GM18517 (cell line): Measurements from ENCODE around the gene DOK5.

Experiments
- ATAC-seq: cut with Tn5 transposase; IDR thresholded peaks from one replicate; pipeline ENCODE4 v1.9.1; 2021; ENCODE audit warnings: mild to moderate bottlenecking, moderate library complexity; ENCODE audit not compliant: unreplicated experiment

The DOK5 gene

GRCh38 chr20:54510541-54511129 lies 35.2 kb downstream of the DOK5 start:
- no peak for ATAC-seq

GRCh38 chr20:54512694-54513093 lies 37.3 kb downstream of the DOK5 start:
- no peak for ATAC-seq

- ATAC-seq: no peak
Measured at GRCh38 chr20:54514028-54514607, 38.7 kb downstream of the DOK5 start.

GRCh38 chr20:54515793-54516628 lies 40.6 kb downstream of the DOK5 start:
- ATAC-seq: no peak

- no peak for ATAC-seq
Measured at GRCh38 chr20:54517241-54517975, 42.0 kb downstream of the DOK5 start.

- ATAC-seq: no peak
Measured at GRCh38 chr20:54524849-54525248, 49.5 kb downstream of the DOK5 start.

- no peak for ATAC-seq
Measured at GRCh38 chr20:54525916-54526590, 50.7 kb downstream of the DOK5 start.

GRCh38 chr20:54526801-54527200 lies 51.4 kb downstream of the DOK5 start:
- ATAC-seq: no peak

GRCh38 chr20:54532573-54532972 lies 57.2 kb downstream of the DOK5 start:
- ATAC-seq: no peak

- no peak for ATAC-seq
Measured at GRCh38 chr20:54534101-54534500, 58.7 kb downstream of the DOK5 start.

- ATAC-seq: no peak
Measured at GRCh38 chr20:54535033-54535432, 59.6 kb downstream of the DOK5 start.

- no peak for ATAC-seq
Measured at GRCh38 chr20:54535746-54536145, 60.4 kb downstream of the DOK5 start.

- no peak for ATAC-seq
Measured at GRCh38 chr20:54539521-54540046, 64.2 kb downstream of the DOK5 start.

GRCh38 chr20:54543369-54543768 lies 68.0 kb downstream of the DOK5 start:
- no peak for ATAC-seq

GRCh38 chr20:54545676-54546358 lies 70.4 kb downstream of the DOK5 start:
- no peak for ATAC-seq

GRCh38 chr20:54548849-54549248 lies 73.5 kb downstream of the DOK5 start:
- no peak for ATAC-seq

- no peak for ATAC-seq
Measured at GRCh38 chr20:54549658-54550326, 74.4 kb downstream of the DOK5 start.

GRCh38 chr20:54550776-54551396 lies 75.5 kb downstream of the DOK5 start:
- no peak for ATAC-seq

GRCh38 chr20:54554006-54554405 lies 78.6 kb downstream of the DOK5 start:
- ATAC-seq: no peak
